Transverse colon (tissue), 4 donors: ENCODE results near the gene TCEAL7. TPM values are rescaled to one million over a fixed set of nuclear protein-coding genes. Genes with fewer than 3 reads are reported as not detected.
"Not testable (repeated sequence)": the region's sequence is repeated elsewhere in the genome, so short reads cannot be mapped to it uniquely, and the experiment has no call there.

Source experiments
- DNase-seq: peaks from one replicate; pipeline ENCODE4 v3.0.0-alpha.2; 2019
- H3K27ac ChIP-seq, 4 donors: fragments of 200-600 bp; sonication (generic); 2 replicates each; pipeline ENCODE4 v1.5.1; 2016 to 2018; ENCODE audit warnings: inconsistent platforms in 4 of 4
- H3K27me3 ChIP-seq: fragments of 200-600 bp; sonication (generic); 2 replicates; pipeline ENCODE4 v1.5.1; 2017; ENCODE audit warnings: inconsistent platforms
- H3K36me3 ChIP-seq, 4 donors: fragments of 200-600 bp; sonication (generic); 2 replicates each; pipeline ENCODE4 v1.5.1; 2017 to 2019; ENCODE audit warnings: inconsistent platforms in 4 of 4
- H3K4me1 ChIP-seq, 4 donors: fragments of 200-600 bp; sonication (generic); 2 replicates each; pipeline ENCODE4 v1.5.1; 2017 to 2020; ENCODE audit warnings: inconsistent platforms in 4 of 4
- H3K4me3 ChIP-seq, 4 donors: fragments of 200-600 bp; sonication (generic); 1 replicate in 1 of 4; 2 replicates in 3 of 4; pipeline versions ENCODE4 v1.5.1 to v1.6.1; 2017 to 2019; ENCODE audit warnings: inconsistent platforms in 4 of 4
- H3K9me3 ChIP-seq, 2 donors: fragments of 200-600 bp; sonication (generic); 2 replicates each; pipeline ENCODE4 v1.5.1; 2017 to 2019; ENCODE audit warnings: inconsistent platforms in 2 of 2
- EP300 ChIP-seq: sonication (generic); formaldehyde crosslinking; IDR thresholded peaks from one replicate; pipeline ENCODE4 v1.6.1; 2017; ENCODE audit warnings: antibody characterized with exemption, low read depth
- POLR2A ChIP-seq: fragments of 450-650 bp; IDR thresholded peaks from one replicate; pipeline ENCODE4 v1.6.1; 2016; ENCODE audit warnings: antibody characterized with exemption, mild to moderate bottlenecking, moderate library complexity
- POLR2AphosphoS5 ChIP-seq, 3 donors: sonication (generic); formaldehyde crosslinking; IDR thresholded peaks; one replicate each; pipeline ENCODE4 v1.6.1; 2016; ENCODE audit warnings: antibody characterized with exemption in 3 of 3
- WGBS, 2 donors: methylation state at CpG; one replicate each; pipeline ENCODE4 v1.1.5; 2018; ENCODE audit warnings: low coverage in 1 of 2; 5-methylcytosine and 5-hydroxymethylcytosine counted together
- in situ Hi-C, 4 donors: fragments of 200-750 bp; cut with MboI; loops; one replicate each; pipeline versions ENCODE4 v1.15.0 to v1.15.1; 2017; ENCODE audit warnings: low sequenced_read_pairs in 3 of 4, low pct_ligation_motif_present in 1 of 4, low pct_unique_long_range_greater_than_20kb in 1 of 4
- intact Hi-C: fragments of 100-400 bp; cut with DNase I; formaldehyde crosslinking; loops from one replicate; pipeline ENCODE4 v1.15.1; 2023; ENCODE audit warnings: low total_unique reads
- total RNA-seq, 4 donors: library from RNA; depleted of rRNA; stranded (reverse); fragments of >200 nt; gene quantifications; one replicate each; pipeline ENCODE4 v1.1.0, GENCODE V29; 2016
- TF ChIP-seq, protein P1 (sequence below), 5 experiments: fragments of 200-600 bp in 3 of 5; fragments of 450-650 bp in 2 of 5; sonication (generic) in 3 of 5; IDR thresholded peaks; 1 replicate in 2 of 5; 2 replicates in 3 of 5; pipeline ENCODE4 v1.5.1; 2016 to 2017; ENCODE audit warnings: antibody characterized with exemption in 5 of 5, inconsistent platforms in 3 of 5, mild to moderate bottlenecking in 2 of 5, moderate library complexity in 1 of 5

Gene TCEAL7
- total RNA-seq, 4 donors from 2014 or later: 2.8 to 3.7 (median 3.5) TPM; not detected in 1

DNA sequence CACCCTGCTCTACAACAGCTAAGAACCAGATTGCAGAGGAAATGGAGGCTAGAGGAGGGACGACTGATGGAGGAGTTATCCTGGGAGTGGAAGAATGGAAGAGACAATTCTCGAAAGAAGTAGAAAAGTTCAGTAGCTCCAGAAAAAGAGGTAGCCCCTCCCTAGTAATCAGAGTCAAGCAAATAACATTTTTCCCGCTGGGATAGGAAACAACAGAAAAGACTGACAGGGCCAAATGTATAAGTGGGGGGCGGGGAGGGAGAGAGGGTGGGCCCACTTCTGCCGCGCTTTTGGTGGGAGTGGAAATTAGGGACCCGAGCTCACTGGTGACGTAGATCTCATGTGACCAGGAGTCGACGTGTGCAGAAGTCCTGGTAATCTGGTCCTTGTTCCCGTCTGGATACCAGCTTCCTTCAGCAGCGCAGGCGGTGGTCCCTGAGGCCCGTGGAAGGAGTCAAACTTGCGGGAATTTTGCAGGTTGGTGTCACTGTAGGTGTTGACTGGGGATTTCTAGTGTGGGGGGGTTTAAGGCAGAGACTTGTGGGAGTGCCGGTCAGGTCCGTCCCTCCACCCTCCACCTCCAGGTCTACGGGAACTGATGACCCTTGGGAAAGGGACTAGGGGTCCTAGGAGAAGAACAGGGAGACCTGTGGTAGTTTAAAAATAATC is 26.2 kb downstream of the TCEAL7 start, which contains the start of gene TCEAL9:
TSS of gene TCEAL9 (plus strand) at position 377 of the 669 bp plus-strand sequence. CDS start 1,179 bp downstream, outside the sequence.
- intact Hi-C loops: no loop called here
- Histone ChIP-seq H3K9me3 (no peaks in the 10 kb centered on the region), H3K27ac (peak within 1 kb of the TSS; percentile 87 to 92 (median 88)), H3K36me3 (no peaks in the 10 kb centered on the region), H3K4me1 (no peaks in the 10 kb centered on the region), H3K27me3 (no peaks in the 10 kb centered on the region), H3K4me3 (peak within 1 kb of the TSS; percentile 43 to 74 (median 64))
- WGBS, 2 donors: 17% methylated on average over 18 of the region's 18 CpGs; no CpG with 5 or more reads in 1 of the 2 donors
- in situ Hi-C loops: no loop called here
- TF ChIP-seq EP300: no peak
- peak; percentile 89 to 93 (median 92) for TF ChIP-seq POLR2AphosphoS5 (IDR thresholded peaks at IDR 0.05)
- TF ChIP-seq POLR2A: peak; percentile 80
- DNase-seq: peak; percentile 63

DNA sequence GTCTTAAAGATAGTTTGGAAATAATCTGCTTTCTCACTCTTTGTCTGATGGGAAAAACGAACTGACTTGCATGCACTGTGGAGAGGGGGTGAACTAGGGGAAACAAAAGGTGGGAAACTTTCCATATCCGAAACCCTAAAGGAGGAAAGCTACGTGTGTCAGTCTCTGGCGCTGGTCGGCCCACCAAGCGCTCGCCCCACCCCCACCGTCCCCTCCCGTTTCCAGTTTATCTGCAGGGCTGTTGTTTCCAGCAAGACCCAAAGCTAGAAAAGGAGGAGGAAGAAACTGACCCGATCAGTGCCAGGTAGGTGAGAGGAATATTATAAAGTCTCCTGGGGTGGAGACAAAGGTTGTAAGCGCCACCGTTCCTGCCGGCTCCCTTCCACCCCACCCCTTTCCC is 26.8 kb downstream of the TCEAL7 start:
- Histone ChIP-seq H3K27me3 (no peaks in the 10 kb centered on the region), H3K36me3 (no peaks in the 10 kb centered on the region), H3K9me3 (no peaks in the 10 kb centered on the region), H3K27ac (peak overlapping the region; percentile 87 to 92 (median 88)), H3K4me1 (no peaks in the 10 kb centered on the region), H3K4me3 (peak overlapping the region; percentile 43 to 74 (median 64))
- TF ChIP-seq, protein P1, sequence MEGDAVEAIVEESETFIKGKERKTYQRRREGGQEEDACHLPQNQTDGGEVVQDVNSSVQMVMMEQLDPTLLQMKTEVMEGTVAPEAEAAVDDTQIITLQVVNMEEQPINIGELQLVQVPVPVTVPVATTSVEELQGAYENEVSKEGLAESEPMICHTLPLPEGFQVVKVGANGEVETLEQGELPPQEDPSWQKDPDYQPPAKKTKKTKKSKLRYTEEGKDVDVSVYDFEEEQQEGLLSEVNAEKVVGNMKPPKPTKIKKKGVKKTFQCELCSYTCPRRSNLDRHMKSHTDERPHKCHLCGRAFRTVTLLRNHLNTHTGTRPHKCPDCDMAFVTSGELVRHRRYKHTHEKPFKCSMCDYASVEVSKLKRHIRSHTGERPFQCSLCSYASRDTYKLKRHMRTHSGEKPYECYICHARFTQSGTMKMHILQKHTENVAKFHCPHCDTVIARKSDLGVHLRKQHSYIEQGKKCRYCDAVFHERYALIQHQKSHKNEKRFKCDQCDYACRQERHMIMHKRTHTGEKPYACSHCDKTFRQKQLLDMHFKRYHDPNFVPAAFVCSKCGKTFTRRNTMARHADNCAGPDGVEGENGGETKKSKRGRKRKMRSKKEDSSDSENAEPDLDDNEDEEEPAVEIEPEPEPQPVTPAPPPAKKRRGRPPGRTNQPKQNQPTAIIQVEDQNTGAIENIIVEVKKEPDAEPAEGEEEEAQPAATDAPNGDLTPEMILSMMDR (IDR thresholded peaks at IDR 0.05): no peak
- TF ChIP-seq POLR2AphosphoS5 (IDR thresholded peaks at IDR 0.05): no peak
- no peak for TF ChIP-seq POLR2A
- no peak for TF ChIP-seq EP300
- intact Hi-C loops (no loop called here), in situ Hi-C loops (no loop called here)
- peak; percentile 37 for DNase-seq
- 26% methylated on average over 13 of the region's 13 CpGs; no CpG with 5 or more reads in 1 of the 2 donors for WGBS, 2 donors

DNA sequence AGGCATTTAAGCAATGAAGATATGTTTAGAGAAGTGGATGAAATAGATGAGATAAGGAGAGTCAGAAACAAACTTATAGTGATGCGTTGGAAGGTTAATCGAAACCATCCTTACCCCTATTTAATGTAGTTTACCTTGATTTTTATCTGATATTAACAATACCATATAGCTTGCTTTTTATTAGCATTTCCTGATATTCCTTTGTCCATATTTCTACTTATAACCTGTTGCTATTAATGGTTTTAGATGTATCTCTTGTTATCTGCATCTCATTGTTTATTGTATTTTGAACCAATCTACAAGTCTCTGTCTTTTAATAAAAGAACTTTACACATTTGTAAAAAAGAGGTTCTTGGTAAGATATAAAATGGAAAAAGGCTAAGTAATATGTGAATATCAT is 27.8 kb downstream of the TCEAL7 start:
- in situ Hi-C loops (no loop called here), intact Hi-C loops (no loop called here)
- Histone ChIP-seq H3K36me3 (no peaks in the 10 kb centered on the region), H3K4me1 (no peaks in the 10 kb centered on the region), H3K9me3 (no peaks in the 10 kb centered on the region), H3K27ac (no peak overlapping the region), H3K27me3 (no peaks in the 10 kb centered on the region), H3K4me3 (peak overlapping the region in 1 of 4 donors; percentile 74)
- WGBS, 2 donors: 78 to 93% methylated on average over 2 of the region's 2 CpGs
- TF ChIP-seq POLR2A (no peak), EP300 (no peak), POLR2AphosphoS5 (IDR thresholded peaks at IDR 0.05) (no peak)
- TF ChIP-seq, protein P1 (IDR thresholded peaks at IDR 0.05): no peak
- DNase-seq: no peak

DNA sequence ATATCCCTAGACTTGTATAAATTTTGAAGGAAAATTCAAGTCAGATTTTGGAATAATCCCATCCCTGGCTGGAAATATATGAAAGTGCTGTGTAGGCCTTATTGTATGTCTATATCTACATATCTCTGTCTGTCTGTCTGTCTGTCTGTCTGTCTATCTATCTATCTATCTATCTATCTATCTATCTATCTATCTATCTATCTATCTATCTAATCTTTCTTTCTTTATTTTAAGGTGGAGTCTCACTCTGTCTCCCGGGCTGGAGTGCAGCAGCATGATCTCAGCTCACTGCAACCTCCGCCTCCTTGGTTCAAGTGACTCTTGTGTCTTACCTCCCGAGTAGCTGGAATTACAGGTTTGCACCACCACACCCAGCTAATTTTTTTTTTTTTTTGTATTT is 29.6 kb downstream of the TCEAL7 start:
- intact Hi-C loops, H3K27me3 ChIP-seq: not testable (repeated sequence)

DNA sequence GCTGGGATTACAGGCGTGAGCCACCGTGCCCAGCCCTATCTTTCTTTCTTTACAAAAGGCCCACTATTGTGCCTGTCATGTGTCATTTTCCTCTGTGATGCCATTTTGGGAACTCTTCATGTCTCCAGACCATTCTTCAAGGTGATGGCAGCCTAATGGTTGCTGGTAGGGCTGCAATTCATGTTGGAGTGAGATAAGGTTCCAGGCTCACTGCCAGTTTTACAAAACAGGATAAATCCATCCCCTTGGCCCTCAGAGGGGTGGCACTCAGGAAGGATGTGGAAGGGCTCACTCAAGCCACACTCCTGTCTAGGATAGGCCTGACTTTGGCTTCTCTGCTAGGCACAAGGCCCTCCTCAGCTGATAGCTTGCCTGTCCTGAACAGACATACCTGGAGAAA is 30.1 kb downstream of the TCEAL7 start:
- Histone ChIP-seq H3K4me3 (no peak overlapping the region), H3K27ac (no peak overlapping the region), H3K4me1 (no peaks in the 10 kb centered on the region), H3K36me3 (no peaks in the 10 kb centered on the region), H3K9me3 (no peaks in the 10 kb centered on the region), H3K27me3 (no peaks in the 10 kb centered on the region)
- in situ Hi-C loops (no loop called here), intact Hi-C loops (no loop called here)
- no peak for DNase-seq
- TF ChIP-seq POLR2A: no peak
- TF ChIP-seq EP300: no peak
- WGBS, 2 donors: 82% methylated on average over 2 of the region's 2 CpGs; no CpG with 5 or more reads in 1 of the 2 donors

More for the DNA sequence above, 29.6 kb downstream of the TCEAL7 start:
- in situ Hi-C loops, H3K27ac ChIP-seq, DNase-seq, H3K4me1 ChIP-seq, H3K4me3 ChIP-seq, H3K9me3 ChIP-seq, H3K36me3 ChIP-seq: not testable (repeated sequence)
- 87% methylated on average over 3 of the region's 3 CpGs; no CpG with 5 or more reads in 1 of the 2 donors for WGBS, 2 donors
